ENCODE data around the gene MAPK14.
A peak's percentile ranks its signal among the peaks of the same experiment; 100 is the strongest.
"Not testable (repeated sequence)": the region's sequence is repeated elsewhere in the genome, so short reads cannot be mapped to it uniquely, and the experiment has no call there.

MAPK14 gene

GRCh38 chr6:36028877-36029324 is 1.3 kb downstream of the MAPK14 start:
- peak overlapping the region; percentile 89 to 95 for H3K4me3 Mint-ChIP-seq
- H3K9me3 Mint-ChIP-seq = no peaks in the 10 kb centered on the region
- ATAC-seq = peak; percentile 68
- peaks cover 55% of the 10 kb centered on the region for H3K4me1 Mint-ChIP-seq
- peaks cover 23% of the 10 kb centered on the region for H3K27me3 Mint-ChIP-seq
- DNase-seq = peak; percentile 57 to 76
- peak overlapping the region; percentile 95 to 97 for H3K27ac Mint-ChIP-seq

GRCh38 chr6:36029464-36029863 is 1.9 kb downstream of the MAPK14 start:
- no peak for ATAC-seq
- Mint-ChIP-seq H3K9me3 (no peaks in the 10 kb centered on the region), H3K27ac (peak overlapping the region; percentile 95 to 97), H3K4me1 (peaks cover 55% of the 10 kb centered on the region), H3K27me3 (peaks cover 18% of the 10 kb centered on the region), H3K4me3 (peak overlapping the region; percentile 89 to 95)
- no peak for DNase-seq

GRCh38 chr6:36032261-36032660 is 4.7 kb downstream of the MAPK14 start:
- H3K27me3 Mint-ChIP-seq = no peaks in the 10 kb centered on the region
- ATAC-seq = no peak
- no peak for DNase-seq
- H3K9me3 Mint-ChIP-seq = no peaks in the 10 kb centered on the region
- peak overlapping the region; percentile 32 to 44 for H3K4me3 Mint-ChIP-seq
- H3K27ac Mint-ChIP-seq = no peak overlapping the region
- H3K4me1 Mint-ChIP-seq = peaks cover 66% of the 10 kb centered on the region

- H3K4me3 Mint-ChIP-seq = peak overlapping the region; percentile 26 to 38
- ATAC-seq, DNase-seq, H3K27me3 Mint-ChIP-seq, H3K9me3 Mint-ChIP-seq, H3K27ac Mint-ChIP-seq: not testable (repeated sequence)
- peaks cover 73% of the 10 kb centered on the region for H3K4me1 Mint-ChIP-seq
Observed at GRCh38 chr6:36033144-36033543, 5.5 kb downstream of the MAPK14 start.

- H3K4me3 Mint-ChIP-seq = no peak overlapping the region
- no peaks in the 10 kb centered on the region for H3K9me3 Mint-ChIP-seq
- ATAC-seq (peak; percentile 97), DNase-seq (peak; percentile 33 to 63)
- no peak overlapping the region for H3K27ac Mint-ChIP-seq
- no peaks in the 10 kb centered on the region for H3K27me3 Mint-ChIP-seq
- peaks cover 81% of the 10 kb centered on the region for H3K4me1 Mint-ChIP-seq
Observed at GRCh38 chr6:36033935-36034334, 6.3 kb downstream of the MAPK14 start.

GRCh38 chr6:36034441-36034840 is 6.8 kb downstream of the MAPK14 start:
- Mint-ChIP-seq H3K27me3 (no peaks in the 10 kb centered on the region), H3K4me1 (peaks cover 84% of the 10 kb centered on the region), H3K27ac (no peak overlapping the region), H3K9me3 (no peaks in the 10 kb centered on the region), H3K4me3 (no peak overlapping the region)
- no peak for DNase-seq
- no peak for ATAC-seq

GRCh38 chr6:36035225-36035624 is 7.6 kb downstream of the MAPK14 start:
- no peak for ATAC-seq
- peaks cover 84% of the 10 kb centered on the region for H3K4me1 Mint-ChIP-seq
- H3K27me3 Mint-ChIP-seq = no peaks in the 10 kb centered on the region
- no peaks in the 10 kb centered on the region for H3K9me3 Mint-ChIP-seq
- peak overlapping the region in 1 of 2 donors; percentile 18 for H3K4me3 Mint-ChIP-seq
- no peak overlapping the region for H3K27ac Mint-ChIP-seq
- no peak for DNase-seq

- ATAC-seq = no peak
- no peak for DNase-seq
- Mint-ChIP-seq H3K9me3 (no peaks in the 10 kb centered on the region), H3K4me1 (peaks cover 78% of the 10 kb centered on the region), H3K4me3 (no peak overlapping the region), H3K27ac (no peak overlapping the region), H3K27me3 (no peaks in the 10 kb centered on the region)
Observed at GRCh38 chr6:36038120-36038876, 10.7 kb downstream of the MAPK14 start.

GRCh38 chr6:36039112-36039511 is 11.5 kb downstream of the MAPK14 start:
- no peak for DNase-seq
- no peaks in the 10 kb centered on the region for H3K9me3 Mint-ChIP-seq
- peaks cover 70% of the 10 kb centered on the region for H3K4me1 Mint-ChIP-seq
- H3K4me3 Mint-ChIP-seq = no peak overlapping the region
- H3K27ac Mint-ChIP-seq = peak overlapping the region in 1 of 2 donors; percentile 72
- no peaks in the 10 kb centered on the region for H3K27me3 Mint-ChIP-seq
- no peak for ATAC-seq

GRCh38 chr6:36040958-36041357 is 13.3 kb downstream of the MAPK14 start:
- DNase-seq = no peak
- Mint-ChIP-seq H3K9me3 (no peaks in the 10 kb centered on the region), H3K4me3 (no peak overlapping the region), H3K27ac (no peak overlapping the region), H3K4me1 (peaks cover 55% of the 10 kb centered on the region), H3K27me3 (no peaks in the 10 kb centered on the region)
- no peak for ATAC-seq

GRCh38 chr6:36042618-36043260 is 15.1 kb downstream of the MAPK14 start:
- no peak overlapping the region for H3K4me3 Mint-ChIP-seq
- H3K4me1 Mint-ChIP-seq = peaks cover 54% of the 10 kb centered on the region
- H3K27ac Mint-ChIP-seq = no peak overlapping the region
- no peak for ATAC-seq
- DNase-seq = no peak
- H3K27me3 Mint-ChIP-seq = no peaks in the 10 kb centered on the region
- no peaks in the 10 kb centered on the region for H3K9me3 Mint-ChIP-seq

GRCh38 chr6:36049582-36049981 is 22.0 kb downstream of the MAPK14 start:
- H3K4me1 Mint-ChIP-seq = peaks cover 7% of the 10 kb centered on the region
- H3K4me3 Mint-ChIP-seq = no peak overlapping the region
- ATAC-seq (no peak), DNase-seq (no peak)
- no peak overlapping the region for H3K27ac Mint-ChIP-seq
- no peaks in the 10 kb centered on the region for H3K27me3 Mint-ChIP-seq
- H3K9me3 Mint-ChIP-seq = no peaks in the 10 kb centered on the region

- ATAC-seq (no peak), DNase-seq (no peak)
- Mint-ChIP-seq H3K9me3 (no peaks in the 10 kb centered on the region), H3K27ac (no peak overlapping the region), H3K4me3 (no peak overlapping the region), H3K4me1 (peaks cover 7% of the 10 kb centered on the region), H3K27me3 (no peaks in the 10 kb centered on the region)
Observed at GRCh38 chr6:36050305-36050704, 22.7 kb downstream of the MAPK14 start.

GRCh38 chr6:36050947-36051710 is 23.5 kb downstream of the MAPK14 start:
- no peaks in the 10 kb centered on the region for H3K9me3 Mint-ChIP-seq
- ATAC-seq (no peak), DNase-seq (no peak)
- H3K4me3 Mint-ChIP-seq = no peak overlapping the region
- peaks cover 7% of the 10 kb centered on the region for H3K4me1 Mint-ChIP-seq
- H3K27ac Mint-ChIP-seq = no peak overlapping the region
- H3K27me3 Mint-ChIP-seq = no peaks in the 10 kb centered on the region

- no peak overlapping the region for H3K4me3 Mint-ChIP-seq
- no peaks in the 10 kb centered on the region for H3K27me3 Mint-ChIP-seq
- no peaks in the 10 kb centered on the region for H3K9me3 Mint-ChIP-seq
- no peak for DNase-seq
- ATAC-seq = no peak
- no peak overlapping the region for H3K27ac Mint-ChIP-seq
- peaks cover 8% of the 10 kb centered on the region for H3K4me1 Mint-ChIP-seq
Observed at GRCh38 chr6:36052097-36052496, 24.5 kb downstream of the MAPK14 start.

- no peak overlapping the region for H3K27ac Mint-ChIP-seq
- DNase-seq = no peak
- H3K9me3 Mint-ChIP-seq = no peaks in the 10 kb centered on the region
- H3K27me3 Mint-ChIP-seq = no peaks in the 10 kb centered on the region
- no peak for ATAC-seq
- H3K4me1 Mint-ChIP-seq = peaks cover 6% of the 10 kb centered on the region
- no peak overlapping the region for H3K4me3 Mint-ChIP-seq
Observed at GRCh38 chr6:36053878-36054277, 26.3 kb downstream of the MAPK14 start.

Data from stimulated activated naive CD8-positive, alpha-beta T cell treated with anti-CD3 and anti-CD28 coated beads, Interleukin-15, amount 100 ng/mL, for 72 hours (primary cell).